ENCODE measurements around the gene RIOK3.

RIOK3 gene

GRCh38 chr18:23452728-23453679, at the start of gene RIOK3:
TSS of gene RIOK3 (plus strand) at chr18:23453287. CDS start at chr18:23453440, 153 bp downstream.
- TF ChIP-seq CTCF (IDR thresholded peaks at IDR 0.05; ENCODE audit: insufficient read depth, missing control alignments): no peak
- DNase-seq (ENCODE audit: insufficient read length, low spot score) (peak; percentile 99), FAIRE-seq (peak; percentile 16)

- no peak for DNase-seq (ENCODE audit: insufficient read length, low spot score)
- FAIRE-seq: no peak
- no peak for TF ChIP-seq CTCF (IDR thresholded peaks at IDR 0.05; ENCODE audit: insufficient read depth, missing control alignments)
Measured at GRCh38 chr18:23403310-23403709, 49.8 kb upstream of the RIOK3 start.

GRCh38 chr18:23405636-23406035, 47.5 kb upstream of the RIOK3 start:
- DNase-seq (ENCODE audit: insufficient read length, low spot score): no peak
- FAIRE-seq: no peak
- TF ChIP-seq CTCF (IDR thresholded peaks at IDR 0.05; ENCODE audit: insufficient read depth, missing control alignments): no peak

- FAIRE-seq (no peak), DNase-seq (ENCODE audit: insufficient read length, low spot score) (no peak)
Measured at GRCh38 chr18:23406271-23406787, 46.8 kb upstream of the RIOK3 start.

GRCh38 chr18:23412351-23412964, 40.6 kb upstream of the RIOK3 start:
- no peak for TF ChIP-seq CTCF (IDR thresholded peaks at IDR 0.05; ENCODE audit: insufficient read depth, missing control alignments)
- no peak for DNase-seq (ENCODE audit: insufficient read length, low spot score)

More at GRCh38 chr18:23406271-23406787, 46.8 kb upstream of the RIOK3 start:
- TF ChIP-seq CTCF (IDR thresholded peaks at IDR 0.05; ENCODE audit: insufficient read depth, missing control alignments): no peak

GRCh38 chr18:23415515-23415914, 37.6 kb upstream of the RIOK3 start:
- DNase-seq (ENCODE audit: insufficient read length, low spot score): no peak
- TF ChIP-seq CTCF (IDR thresholded peaks at IDR 0.05; ENCODE audit: insufficient read depth, missing control alignments): no peak
- no peak for FAIRE-seq

More at GRCh38 chr18:23412351-23412964, 40.6 kb upstream of the RIOK3 start:
- FAIRE-seq: no peak

All from D721Med (cell line).